GM18858 (cell line): Measurements from ENCODE around the gene PROSER2.

Source experiments
- ATAC-seq: cut with Tn5 transposase; IDR thresholded peaks from one replicate; pipeline ENCODE4 v1.9.1; 2021; ENCODE audit not compliant: unreplicated experiment

Gene PROSER2

GRCh38 chr10:11866199-11866925 lies 43.2 kb downstream of the PROSER2 start:
- ATAC-seq, result no peak

GRCh38 chr10:11869219-11869618 lies 46.1 kb downstream of the PROSER2 start:
- ATAC-seq, result no peak

GRCh38 chr10:11869743-11870460 lies 46.7 kb downstream of the PROSER2 start:
- no peak for ATAC-seq

- ATAC-seq, result no peak
These were observed 47.3 kb downstream of the PROSER2 start for GRCh38 chr10:11870461-11870780.

- no peak for ATAC-seq
These were observed 47.8 kb downstream of the PROSER2 start for GRCh38 chr10:11870900-11871400.

- ATAC-seq, result no peak
These were observed 48.3 kb downstream of the PROSER2 start for GRCh38 chr10:11871466-11871865.

GRCh38 chr10:11874568-11875493 lies 51.7 kb downstream of the PROSER2 start:
- ATAC-seq, result no peak

- ATAC-seq, result no peak
These were observed 52.5 kb downstream of the PROSER2 start for GRCh38 chr10:11875494-11876281.

- no peak for ATAC-seq
These were observed 53.2 kb downstream of the PROSER2 start for GRCh38 chr10:11876324-11876723.

GRCh38 chr10:11876805-11877590 lies 53.8 kb downstream of the PROSER2 start:
- no peak for ATAC-seq

- ATAC-seq, result no peak
These were observed 54.4 kb downstream of the PROSER2 start for GRCh38 chr10:11877591-11877905.

- no peak for ATAC-seq
These were observed 55.6 kb downstream of the PROSER2 start for GRCh38 chr10:11878776-11879175.

GRCh38 chr10:11879387-11880094 lies 56.4 kb downstream of the PROSER2 start:
- ATAC-seq, result no peak

- no peak for ATAC-seq
These were observed 57.2 kb downstream of the PROSER2 start for GRCh38 chr10:11880151-11881029.

GRCh38 chr10:11881030-11881476 lies 57.9 kb downstream of the PROSER2 start:
- no peak for ATAC-seq

- no peak for ATAC-seq
These were observed 58.6 kb downstream of the PROSER2 start for GRCh38 chr10:11881477-11882417.
